Mesendoderm (in vitro differentiated cells): ENCODE data around the gene SOSTDC1.
A peak's percentile ranks its signal among the peaks of the same experiment; 100 is the strongest.

Experiments
- DNase-seq: peaks from one replicate; pipeline ENCODE4 v3.0.0; 2013
- H2AK5ac ChIP-seq: 2 replicates; pipeline ENCODE4 v1.6.1; 2013; ENCODE audit warnings: low read length, inconsistent platforms
- H2BK120ac ChIP-seq: 2 replicates; pipeline ENCODE4 v1.6.1; 2013; ENCODE audit warnings: low read depth, mild to moderate bottlenecking, low read length, moderate library complexity, mixed read lengths
- H2BK15ac ChIP-seq: replicated peaks from 2 replicates; pipeline ENCODE4 v1.6.1; 2013; ENCODE audit warnings: low read depth, mild to moderate bottlenecking, moderate library complexity
- H2BK5ac ChIP-seq: 2 replicates; pipeline ENCODE4 v1.6.1; 2013; ENCODE audit warnings: low read length, inconsistent platforms
- H3K18ac ChIP-seq: 2 replicates; pipeline ENCODE4 v1.6.1; 2013; ENCODE audit warnings: mild to moderate bottlenecking, low read length, mixed read lengths
- H3K23ac ChIP-seq: one replicate; pipeline ENCODE4 v1.6.1; 2013; ENCODE audit warnings: low read length
- H3K27ac ChIP-seq: 2 replicates; pipeline ENCODE4 v1.5.1; 2013; ENCODE audit warnings: low read depth, mild to moderate bottlenecking, inconsistent platforms, low read length, moderate library complexity
- H3K27me3 ChIP-seq: 2 replicates; pipeline ENCODE4 v1.6.1; 2013; ENCODE audit warnings: low read length, control low read depth, mild to moderate bottlenecking, inconsistent platforms; ENCODE audit not compliant: insufficient read depth, poor library complexity
- H3K36me3 ChIP-seq: 2 replicates; pipeline ENCODE4 v1.6.1; 2013; ENCODE audit warnings: low read length, inconsistent platforms; ENCODE audit not compliant: control insufficient read depth, insufficient read depth
- H3K4ac ChIP-seq: one replicate; pipeline ENCODE4 v1.6.1; 2013; ENCODE audit warnings: low read depth, mild to moderate bottlenecking, low read length, moderate library complexity
- H3K4me1 ChIP-seq: 2 replicates; pipeline ENCODE4 v1.6.1; 2013; ENCODE audit warnings: low read depth, low read length, inconsistent platforms; ENCODE audit not compliant: control insufficient read depth
- H3K4me2 ChIP-seq: 2 replicates; pipeline ENCODE4 v1.6.1; 2013; ENCODE audit warnings: low read length
- H3K4me3 ChIP-seq: 2 replicates; pipeline ENCODE4 v1.5.1; 2013; ENCODE audit warnings: mild to moderate bottlenecking, low read length
- H3K56ac ChIP-seq: one replicate; pipeline ENCODE4 v1.6.1; 2013; ENCODE audit warnings: low read length
- H3K79me1 ChIP-seq: 2 replicates; pipeline ENCODE4 v1.6.1; 2013; ENCODE audit warnings: low read length, inconsistent platforms
- H3K79me2 ChIP-seq: 2 replicates; pipeline ENCODE4 v1.6.1; 2013; ENCODE audit warnings: mild to moderate bottlenecking, low read length; ENCODE audit not compliant: control insufficient read depth, insufficient read depth
- H3K9ac ChIP-seq: 2 replicates; pipeline ENCODE4 v1.6.1; 2013; ENCODE audit warnings: low read length, inconsistent platforms
- H4K5ac ChIP-seq: one replicate; pipeline ENCODE4 v1.6.1; 2013; ENCODE audit warnings: low read length
- H4K8ac ChIP-seq: one replicate; pipeline ENCODE4 v1.6.1; 2013; ENCODE audit warnings: low read depth, mild to moderate bottlenecking, control low read depth, low read length, moderate library complexity
- WGBS: extraction: QIAGEN DNeasy Blood & Tissue Kit; methylation state at CpG from one replicate; pipeline ENCODE4 v1.1.7; 2013; ENCODE audit warnings: low lambda C conversion rate, missing lambda C conversion rate; ENCODE audit not compliant: insufficient coverage; ENCODE audit errors: extremely low coverage; 5-methylcytosine and 5-hydroxymethylcytosine counted together

The SOSTDC1 gene

GRCh38 chr7:16430133-16430532 is 35.4 kb downstream of the SOSTDC1 start:
- H4K5ac ChIP-seq = no peak overlapping the region
- no peak overlapping the region for H3K18ac ChIP-seq
- H4K8ac ChIP-seq = no peak overlapping the region
- H3K4me2 ChIP-seq = no peak overlapping the region
- WGBS = no CpG with 5 or more reads among the region's 3 CpGs
- H2BK120ac ChIP-seq = peak overlapping the region; percentile 61
- no peak overlapping the region for H3K23ac ChIP-seq
- H3K4me1 ChIP-seq = no peaks in the 10 kb centered on the region
- no peak overlapping the region for H3K4me3 ChIP-seq
- H2AK5ac ChIP-seq = no peak overlapping the region
- H3K27me3 ChIP-seq = no peaks in the 10 kb centered on the region
- H3K4ac ChIP-seq = peak overlapping the region; percentile 52
- H3K79me2 ChIP-seq = no peaks in the 10 kb centered on the region
- H3K9ac ChIP-seq = no peak overlapping the region
- no peak for DNase-seq
- H3K56ac ChIP-seq = no peak overlapping the region
- H3K36me3 ChIP-seq = no peaks in the 10 kb centered on the region
- no peak overlapping the region for H3K27ac ChIP-seq
- H3K79me1 ChIP-seq = no peaks in the 10 kb centered on the region
- H2BK5ac ChIP-seq = no peak overlapping the region
- no peak overlapping the region for H2BK15ac ChIP-seq

GRCh38 chr7:16428672-16429071 is 36.9 kb downstream of the SOSTDC1 start:
- H3K79me2 ChIP-seq = no peaks in the 10 kb centered on the region
- no peak overlapping the region for H4K5ac ChIP-seq
- no peak overlapping the region for H2BK15ac ChIP-seq
- no peak overlapping the region for H3K27ac ChIP-seq
- no peak overlapping the region for H3K4me3 ChIP-seq
- no peak overlapping the region for H4K8ac ChIP-seq
- no peak overlapping the region for H3K23ac ChIP-seq
- no peaks in the 10 kb centered on the region for H3K4me1 ChIP-seq
- no peaks in the 10 kb centered on the region for H3K27me3 ChIP-seq
- H3K4ac ChIP-seq = peak overlapping the region; percentile 16
- no peak for DNase-seq
- H2BK120ac ChIP-seq = no peak overlapping the region
- no peak overlapping the region for H2BK5ac ChIP-seq
- WGBS = no CpG with 5 or more reads among the region's 2 CpGs
- no peak overlapping the region for H3K4me2 ChIP-seq
- H3K56ac ChIP-seq = no peak overlapping the region
- H3K9ac ChIP-seq = no peak overlapping the region
- no peaks in the 10 kb centered on the region for H3K36me3 ChIP-seq
- H2AK5ac ChIP-seq = no peak overlapping the region
- no peak overlapping the region for H3K18ac ChIP-seq
- no peaks in the 10 kb centered on the region for H3K79me1 ChIP-seq

- H3K27ac ChIP-seq = no peak overlapping the region
- H2AK5ac ChIP-seq = no peak overlapping the region
- H3K23ac ChIP-seq = no peak overlapping the region
- no peak overlapping the region for H3K9ac ChIP-seq
- no peak overlapping the region for H4K5ac ChIP-seq
- H2BK5ac ChIP-seq = no peak overlapping the region
- no peak overlapping the region for H3K4me3 ChIP-seq
- no peak overlapping the region for H3K18ac ChIP-seq
- H4K8ac ChIP-seq = no peak overlapping the region
- H3K4me2 ChIP-seq = no peak overlapping the region
- H3K79me1 ChIP-seq = no peaks in the 10 kb centered on the region
- H3K79me2 ChIP-seq = no peaks in the 10 kb centered on the region
- H3K4ac ChIP-seq = no peak overlapping the region
- no peak overlapping the region for H2BK120ac ChIP-seq
- no peaks in the 10 kb centered on the region for H3K4me1 ChIP-seq
- H2BK15ac ChIP-seq = no peak overlapping the region
- no peak for DNase-seq
- no peak overlapping the region for H3K56ac ChIP-seq
- no peaks in the 10 kb centered on the region for H3K27me3 ChIP-seq
- H3K36me3 ChIP-seq = no peaks in the 10 kb centered on the region
Measured at GRCh38 chr7:16428182-16428581, 37.4 kb downstream of the SOSTDC1 start.

- no peak overlapping the region for H4K5ac ChIP-seq
- H3K4ac ChIP-seq = no peak overlapping the region
- H3K9ac ChIP-seq = no peak overlapping the region
- no peak overlapping the region for H3K23ac ChIP-seq
- H3K18ac ChIP-seq = no peak overlapping the region
- no peaks in the 10 kb centered on the region for H3K79me2 ChIP-seq
- H2BK15ac ChIP-seq = no peak overlapping the region
- H3K4me3 ChIP-seq = no peak overlapping the region
- no peak overlapping the region for H2BK120ac ChIP-seq
- no peaks in the 10 kb centered on the region for H3K79me1 ChIP-seq
- peaks cover 6% of the 10 kb centered on the region for H3K4me1 ChIP-seq
- H3K4me2 ChIP-seq = no peak overlapping the region
- H2AK5ac ChIP-seq = no peak overlapping the region
- no peak overlapping the region for H3K56ac ChIP-seq
- H3K27me3 ChIP-seq = no peaks in the 10 kb centered on the region
- no peak overlapping the region for H4K8ac ChIP-seq
- H3K27ac ChIP-seq = no peak overlapping the region
- H3K36me3 ChIP-seq = no peaks in the 10 kb centered on the region
- no peak for DNase-seq
- no peak overlapping the region for H2BK5ac ChIP-seq
- no CpG with 5 or more reads among the region's 1 CpG for WGBS
Measured at GRCh38 chr7:16423761-16424160, 41.8 kb downstream of the SOSTDC1 start.

GRCh38 chr7:16422917-16423316 is 42.6 kb downstream of the SOSTDC1 start:
- peak; percentile 30 for DNase-seq
- Histone ChIP-seq H3K79me1 (no peaks in the 10 kb centered on the region), H2BK5ac (no peak overlapping the region), H3K18ac (peak overlapping the region; percentile 84), H3K56ac (no peak overlapping the region), H3K4me1 (peaks cover 6% of the 10 kb centered on the region), H2AK5ac (no peak overlapping the region), H2BK120ac (peak overlapping the region; percentile 85), H2BK15ac (no peak overlapping the region), H3K36me3 (no peaks in the 10 kb centered on the region), H3K4me3 (no peak overlapping the region), H3K27me3 (no peaks in the 10 kb centered on the region), H4K5ac (no peak overlapping the region), H3K27ac (no peak overlapping the region), H4K8ac (no peak overlapping the region), H3K79me2 (no peaks in the 10 kb centered on the region), H3K4me2 (no peak overlapping the region), H3K9ac (no peak overlapping the region), H3K4ac (peak overlapping the region; percentile 16), H3K23ac (no peak overlapping the region)
- no CpG with 5 or more reads among the region's 3 CpGs for WGBS

GRCh38 chr7:16422103-16422435 is 43.5 kb downstream of the SOSTDC1 start:
- Histone ChIP-seq H3K27me3 (no peaks in the 10 kb centered on the region), H3K4me2 (no peak overlapping the region), H3K4ac (no peak overlapping the region), H3K9ac (no peak overlapping the region), H3K79me1 (no peaks in the 10 kb centered on the region), H2BK120ac (no peak overlapping the region), H3K23ac (no peak overlapping the region), H3K79me2 (no peaks in the 10 kb centered on the region), H2BK15ac (no peak overlapping the region), H4K8ac (peak overlapping the region; percentile 66), H2BK5ac (no peak overlapping the region), H3K36me3 (no peaks in the 10 kb centered on the region), H3K56ac (no peak overlapping the region), H4K5ac (no peak overlapping the region), H2AK5ac (no peak overlapping the region), H3K18ac (peak overlapping the region; percentile 90), H3K4me1 (peaks cover 6% of the 10 kb centered on the region), H3K4me3 (no peak overlapping the region), H3K27ac (no peak overlapping the region)
- peak; percentile 45 for DNase-seq
- no CpG with 5 or more reads among the region's 1 CpG for WGBS
